ENCODE results near the gene GAA.

DNA sequence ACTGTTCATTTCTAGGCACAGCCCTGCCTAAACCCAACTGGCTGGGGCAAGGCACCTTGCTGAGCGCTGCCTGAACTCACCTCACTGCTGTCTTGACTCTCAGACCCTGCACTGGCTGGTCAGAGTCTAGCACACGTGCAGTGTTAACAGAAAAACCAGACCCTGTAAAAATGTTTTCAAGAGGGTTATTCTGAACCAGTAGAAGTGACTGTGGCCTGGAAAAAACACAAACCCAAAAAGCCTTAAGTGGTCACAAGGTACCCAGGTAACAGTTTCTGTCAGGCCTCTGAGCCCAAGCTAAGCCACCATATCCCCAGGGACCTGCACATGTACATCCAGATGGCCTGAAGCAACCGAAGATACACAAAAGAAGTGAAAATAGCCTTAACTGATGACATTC lies 51.6 kb downstream of the GAA start:
- TF ChIP-seq, protein P1, sequence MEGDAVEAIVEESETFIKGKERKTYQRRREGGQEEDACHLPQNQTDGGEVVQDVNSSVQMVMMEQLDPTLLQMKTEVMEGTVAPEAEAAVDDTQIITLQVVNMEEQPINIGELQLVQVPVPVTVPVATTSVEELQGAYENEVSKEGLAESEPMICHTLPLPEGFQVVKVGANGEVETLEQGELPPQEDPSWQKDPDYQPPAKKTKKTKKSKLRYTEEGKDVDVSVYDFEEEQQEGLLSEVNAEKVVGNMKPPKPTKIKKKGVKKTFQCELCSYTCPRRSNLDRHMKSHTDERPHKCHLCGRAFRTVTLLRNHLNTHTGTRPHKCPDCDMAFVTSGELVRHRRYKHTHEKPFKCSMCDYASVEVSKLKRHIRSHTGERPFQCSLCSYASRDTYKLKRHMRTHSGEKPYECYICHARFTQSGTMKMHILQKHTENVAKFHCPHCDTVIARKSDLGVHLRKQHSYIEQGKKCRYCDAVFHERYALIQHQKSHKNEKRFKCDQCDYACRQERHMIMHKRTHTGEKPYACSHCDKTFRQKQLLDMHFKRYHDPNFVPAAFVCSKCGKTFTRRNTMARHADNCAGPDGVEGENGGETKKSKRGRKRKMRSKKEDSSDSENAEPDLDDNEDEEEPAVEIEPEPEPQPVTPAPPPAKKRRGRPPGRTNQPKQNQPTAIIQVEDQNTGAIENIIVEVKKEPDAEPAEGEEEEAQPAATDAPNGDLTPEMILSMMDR (IDR thresholded peaks at IDR 0.05) = no peak
- TF ChIP-seq POLR2A (IDR thresholded peaks at IDR 0.05) = no peak
